Effector memory CD4-positive, alpha-beta T cell (primary cell): ENCODE results near the gene TMEM253.
A peak's percentile ranks its signal among the peaks of the same experiment; 100 is the strongest.

ENCODE experiments used
- DNase-seq, 3 donors: peaks; one replicate each; pipeline ENCODE4 v3.0.0-alpha.2; 2020
- H3K27ac ChIP-seq: 2 replicates; pipeline ENCODE4 v1.7.0; 2013; ENCODE audit warnings: mild to moderate bottlenecking, low read length, moderate library complexity; ENCODE audit not compliant: insufficient read depth, poor library complexity, severe bottlenecking
- H3K27me3 ChIP-seq: replicated peaks from 2 replicates; pipeline ENCODE4 v1.7.0; 2013; ENCODE audit warnings: mild to moderate bottlenecking, low read length; ENCODE audit not compliant: insufficient read depth, control insufficient read depth, poor library complexity, severe bottlenecking
- H3K36me3 ChIP-seq: 2 replicates; pipeline ENCODE4 v1.7.0; 2013; ENCODE audit warnings: mild to moderate bottlenecking, low read length, moderate library complexity; ENCODE audit not compliant: control insufficient read depth, insufficient read depth
- H3K4me1 ChIP-seq: 2 replicates; pipeline ENCODE4 v1.7.0; 2013; ENCODE audit warnings: low read length, mild to moderate bottlenecking; ENCODE audit not compliant: control insufficient read depth, insufficient read depth, poor library complexity, severe bottlenecking
- H3K4me3 ChIP-seq: 2 replicates; pipeline ENCODE4 v1.7.0; 2013; ENCODE audit warnings: low read length, low read depth, mild to moderate bottlenecking; ENCODE audit not compliant: insufficient read depth, poor library complexity, severe bottlenecking
- H3K9me3 ChIP-seq: 2 replicates; pipeline ENCODE4 v1.7.0; 2013; ENCODE audit warnings: mild to moderate bottlenecking, low read length, moderate library complexity; ENCODE audit not compliant: control insufficient read depth

TMEM253 gene

GRCh38 chr14:21089877-21090193 is 11.0 kb upstream of the TMEM253 start:
- H3K9me3 ChIP-seq, result no peaks in the 10 kb centered on the region
- DNase-seq, result no peak
- H3K27me3 ChIP-seq, result no peaks in the 10 kb centered on the region
- peaks cover 12% of the 10 kb centered on the region for H3K4me1 ChIP-seq
- H3K36me3 ChIP-seq, result no peaks in the 10 kb centered on the region
- H3K27ac ChIP-seq, result peak overlapping the region; percentile 1
- no peak overlapping the region for H3K4me3 ChIP-seq

DNA sequence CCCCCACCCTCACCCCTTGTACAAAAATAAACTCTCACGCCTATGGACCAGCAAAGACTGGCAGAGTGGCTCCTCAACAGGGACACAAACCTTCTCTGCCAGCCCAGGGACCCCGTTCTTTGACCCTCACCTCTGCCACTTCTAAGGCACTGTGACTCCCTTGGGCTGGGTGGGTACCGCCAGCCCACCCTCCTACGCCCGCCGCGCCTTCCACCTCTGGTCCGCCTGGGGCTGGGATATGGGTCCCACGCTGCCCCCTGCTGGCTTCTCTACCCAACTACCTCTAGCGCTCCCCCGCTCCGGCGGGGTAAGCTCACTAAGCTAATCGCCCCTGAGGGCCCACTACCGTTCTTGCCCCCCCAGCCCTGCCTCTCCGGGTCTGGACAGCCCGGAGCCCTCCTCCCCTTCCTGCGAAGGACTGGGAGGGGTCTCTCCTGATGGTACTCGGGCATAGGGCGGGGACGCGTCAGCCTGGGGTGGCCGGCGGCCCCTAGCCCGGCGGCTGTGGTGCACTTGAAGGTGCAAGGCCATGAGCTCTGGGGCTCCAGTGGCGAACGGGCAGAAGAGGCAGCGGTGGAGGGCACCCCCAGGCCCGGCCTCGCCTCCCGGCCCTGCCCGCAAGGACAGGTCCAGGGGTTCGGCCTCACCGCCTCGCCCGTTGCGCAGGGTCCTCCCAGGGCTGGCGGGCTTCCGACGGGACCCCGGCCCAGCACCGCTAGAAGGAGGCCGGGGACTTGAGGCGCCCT is 10.5 kb upstream of the TMEM253 start:
- Histone ChIP-seq H3K4me3 (no peak overlapping the region), H3K4me1 (peaks cover 12% of the 10 kb centered on the region), H3K9me3 (no peaks in the 10 kb centered on the region), H3K36me3 (no peaks in the 10 kb centered on the region), H3K27me3 (no peaks in the 10 kb centered on the region), H3K27ac (peak overlapping the region; percentile 1)
- DNase-seq, result no peak

DNA sequence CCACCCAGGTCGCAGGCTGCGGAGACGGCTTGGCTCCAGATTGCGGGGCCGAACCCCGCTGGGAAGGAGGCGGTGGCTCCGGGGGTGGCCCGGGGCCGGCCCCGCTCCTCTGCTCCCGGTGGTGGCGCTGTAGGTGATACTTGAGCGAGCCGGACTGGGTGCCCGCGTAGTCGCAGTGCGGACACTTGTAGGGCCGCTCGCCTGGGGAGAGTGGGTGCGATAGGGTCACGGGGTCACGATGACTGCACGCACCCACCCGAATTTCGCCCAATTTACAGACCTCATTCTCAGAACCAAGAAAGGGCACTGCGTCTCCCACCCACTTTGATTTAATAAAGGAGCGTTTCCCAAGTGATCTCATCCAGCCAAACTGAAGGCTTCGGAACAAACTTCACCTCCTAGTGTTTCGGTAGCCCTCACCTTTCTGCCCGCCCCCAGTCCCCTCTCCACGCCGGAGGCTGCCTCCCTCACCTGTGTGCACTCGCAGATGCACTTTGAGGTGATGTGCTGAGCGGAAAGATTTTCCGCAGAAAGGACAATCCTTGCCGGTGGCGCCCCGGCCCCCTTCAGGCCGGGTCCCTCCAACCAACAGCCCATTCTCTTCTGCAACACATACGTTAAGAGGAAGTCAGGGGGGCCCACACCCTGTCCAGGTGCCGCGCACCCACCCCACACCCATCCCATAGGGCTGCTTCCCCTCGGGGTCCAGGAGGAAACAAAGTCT is 9.8 kb upstream of the TMEM253 start:
- Histone ChIP-seq H3K9me3 (no peaks in the 10 kb centered on the region), H3K36me3 (no peaks in the 10 kb centered on the region), H3K27me3 (no peaks in the 10 kb centered on the region), H3K4me3 (no peak overlapping the region), H3K4me1 (peaks cover 12% of the 10 kb centered on the region), H3K27ac (peak overlapping the region; percentile 22)
- DNase-seq, result no peak

DNA sequence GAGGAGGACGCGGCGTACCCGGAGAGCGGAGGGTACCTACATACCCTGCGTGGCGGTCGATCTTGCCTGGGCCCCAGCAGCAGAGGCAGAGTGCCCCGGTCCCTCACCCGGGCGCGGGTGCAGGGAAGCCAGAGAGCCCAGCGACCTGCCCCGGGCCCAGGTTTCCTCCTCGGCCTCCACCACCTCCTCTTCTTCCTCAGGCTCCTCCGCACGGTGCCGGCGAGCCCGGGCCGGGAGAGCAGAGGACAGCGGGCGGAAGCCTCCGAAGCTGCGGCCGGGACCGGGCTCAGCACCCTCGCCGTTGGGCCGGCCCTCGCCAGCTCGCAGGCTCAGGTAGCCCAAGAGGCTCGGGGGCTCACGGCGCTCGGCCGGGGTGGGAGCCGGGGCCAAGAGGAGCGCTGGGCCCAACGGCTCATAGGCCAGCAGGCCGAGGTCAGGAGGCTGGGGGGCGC is 9.0 kb upstream of the TMEM253 start:
- Histone ChIP-seq H3K27ac (peak overlapping the region; percentile 22), H3K27me3 (no peaks in the 10 kb centered on the region), H3K9me3 (no peaks in the 10 kb centered on the region), H3K4me3 (no peak overlapping the region), H3K36me3 (no peaks in the 10 kb centered on the region), H3K4me1 (peaks cover 11% of the 10 kb centered on the region)
- DNase-seq, result no peak

DNA sequence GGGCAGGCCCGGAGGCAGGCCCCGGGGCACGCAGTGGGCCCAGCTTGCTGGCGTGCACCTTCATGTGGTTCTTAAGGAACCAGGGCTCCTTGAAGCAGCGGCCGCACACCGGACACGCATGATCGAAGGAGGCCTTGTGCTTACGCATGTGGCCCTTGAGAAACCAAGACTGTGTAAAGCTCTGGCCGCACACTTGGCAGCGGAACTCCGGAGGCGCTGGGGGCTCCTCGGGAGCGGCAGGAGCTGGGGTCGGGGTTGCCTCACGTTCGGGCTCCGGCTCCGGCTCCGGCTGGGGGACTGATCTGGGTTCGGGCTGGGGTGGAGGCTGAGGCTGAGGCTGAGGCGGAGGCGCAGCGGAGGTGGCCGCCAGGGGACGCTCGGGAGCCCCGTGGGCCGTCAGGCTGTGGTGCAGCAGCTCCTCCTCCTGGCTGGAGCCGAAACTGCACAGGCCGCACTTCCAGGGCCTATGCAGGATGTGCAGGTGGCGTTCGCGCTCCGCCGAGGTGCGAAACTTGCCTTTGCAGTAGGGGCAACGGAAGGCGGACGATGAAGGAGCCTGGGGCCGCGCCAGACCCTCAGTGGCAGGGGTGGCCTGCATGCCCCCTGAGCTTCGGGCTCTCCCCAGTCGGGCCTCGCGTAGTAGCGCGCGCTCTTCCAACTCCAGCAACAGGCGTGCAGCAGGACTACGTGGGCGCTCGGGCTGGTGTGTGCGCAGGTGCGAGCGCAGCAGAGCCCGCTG is 8.4 kb upstream of the TMEM253 start:
- no peak overlapping the region for H3K27ac ChIP-seq
- H3K27me3 ChIP-seq, result no peaks in the 10 kb centered on the region
- H3K9me3 ChIP-seq, result no peaks in the 10 kb centered on the region
- H3K4me3 ChIP-seq, result no peak overlapping the region
- H3K36me3 ChIP-seq, result no peaks in the 10 kb centered on the region
- peak; percentile 75 to 84 (median 83) for DNase-seq
- peaks cover 11% of the 10 kb centered on the region for H3K4me1 ChIP-seq

DNA sequence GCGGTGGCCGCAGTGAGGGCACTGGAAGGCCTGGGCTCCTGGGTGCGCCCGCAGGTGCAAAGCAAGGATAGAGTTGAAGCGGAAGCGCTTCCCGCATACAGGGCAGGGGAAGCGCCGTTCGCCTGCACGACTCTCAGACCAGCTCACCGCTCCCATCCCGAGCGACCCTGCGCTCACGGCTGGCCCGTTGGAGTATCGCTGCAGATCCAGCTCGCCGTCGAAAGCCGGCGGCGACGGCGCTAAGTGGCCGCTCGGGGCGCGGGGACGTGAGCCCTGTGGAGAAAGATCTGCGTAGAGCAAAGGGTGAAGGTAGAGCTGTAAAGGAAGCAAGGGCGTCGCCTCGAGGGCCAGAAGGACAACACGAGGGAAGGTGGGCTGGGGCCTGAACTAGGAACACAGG is 7.8 kb upstream of the TMEM253 start:
- H3K27me3 ChIP-seq, result no peaks in the 10 kb centered on the region

GRCh38 chr14:21093769-21094681 is 6.8 kb upstream of the TMEM253 start:
- no peak for DNase-seq
- no peak overlapping the region for H3K27ac ChIP-seq
- H3K4me1 ChIP-seq, result peaks cover 12% of the 10 kb centered on the region
- H3K27me3 ChIP-seq, result no peaks in the 10 kb centered on the region
- H3K36me3 ChIP-seq, result no peaks in the 10 kb centered on the region
- no peaks in the 10 kb centered on the region for H3K9me3 ChIP-seq
- H3K4me3 ChIP-seq, result no peak overlapping the region

More for the DNA sequence above, 7.8 kb upstream of the TMEM253 start:
- Histone ChIP-seq H3K4me3 (no peak overlapping the region), H3K27ac (no peak overlapping the region), H3K9me3 (no peaks in the 10 kb centered on the region), H3K36me3 (no peaks in the 10 kb centered on the region), H3K4me1 (peaks cover 10% of the 10 kb centered on the region)
- no peak for DNase-seq

DNA sequence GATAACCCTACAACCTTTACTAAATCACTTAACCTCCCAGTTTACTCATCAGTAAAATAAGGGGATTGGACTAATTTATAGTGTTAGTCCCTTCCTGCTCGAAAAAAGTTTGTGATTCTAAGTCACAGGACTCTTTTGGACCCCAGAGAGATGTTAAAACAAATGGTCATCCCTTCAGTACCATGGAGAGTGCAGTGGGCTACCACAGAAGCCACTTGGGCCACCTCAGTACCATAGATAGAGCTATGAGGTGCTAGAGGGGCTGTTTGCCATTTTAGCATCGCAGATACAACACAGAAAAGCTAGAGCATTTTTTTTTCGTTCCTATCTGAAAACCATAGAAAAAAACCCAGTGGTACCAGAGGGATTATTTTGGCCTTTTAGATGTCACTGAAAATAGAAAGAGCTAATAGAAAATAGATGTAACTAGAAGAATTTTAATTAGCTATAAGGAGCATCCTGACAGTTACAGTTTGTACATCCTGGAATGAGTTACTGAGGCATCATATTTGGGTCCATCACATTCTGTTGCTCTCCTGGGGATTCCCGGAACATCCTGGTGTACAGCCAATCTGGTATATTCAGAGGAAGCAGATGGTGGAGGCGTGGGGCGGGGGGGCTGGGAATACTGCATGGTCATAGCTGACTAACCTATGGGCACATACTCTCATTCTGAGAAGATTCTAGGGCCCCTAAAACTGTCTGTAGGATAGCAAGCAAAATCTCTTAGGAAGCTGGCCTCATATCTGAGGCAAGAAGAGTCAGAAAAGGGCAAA is 5.2 kb upstream of the TMEM253 start:
- Histone ChIP-seq H3K27me3 (no peaks in the 10 kb centered on the region), H3K9me3 (no peaks in the 10 kb centered on the region), H3K27ac (no peak overlapping the region), H3K4me3 (no peak overlapping the region), H3K36me3 (no peaks in the 10 kb centered on the region), H3K4me1 (peaks cover 15% of the 10 kb centered on the region)
- no peak for DNase-seq

- H3K4me1 ChIP-seq, result peaks cover 15% of the 10 kb centered on the region
- H3K36me3 ChIP-seq, result no peaks in the 10 kb centered on the region
- no peak overlapping the region for H3K27ac ChIP-seq
- no peak for DNase-seq
- H3K4me3 ChIP-seq, result no peak overlapping the region
- H3K9me3 ChIP-seq, result no peaks in the 10 kb centered on the region
- no peaks in the 10 kb centered on the region for H3K27me3 ChIP-seq
Observed at GRCh38 chr14:21096438-21096837, 4.4 kb upstream of the TMEM253 start.
